HG03095 (cell line): ENCODE measurements around the gene SPSB4.
"Not testable (repeated sequence)": the region's sequence is repeated elsewhere in the genome, so short reads cannot be mapped to it uniquely, and the experiment has no call there.

Experiments used
- ATAC-seq: cut with Tn5 transposase; IDR thresholded peaks from one replicate; pipeline ENCODE4 v1.9.1; 2021; ENCODE audit warnings: moderate library complexity; ENCODE audit not compliant: unreplicated experiment

Gene SPSB4

DNA sequence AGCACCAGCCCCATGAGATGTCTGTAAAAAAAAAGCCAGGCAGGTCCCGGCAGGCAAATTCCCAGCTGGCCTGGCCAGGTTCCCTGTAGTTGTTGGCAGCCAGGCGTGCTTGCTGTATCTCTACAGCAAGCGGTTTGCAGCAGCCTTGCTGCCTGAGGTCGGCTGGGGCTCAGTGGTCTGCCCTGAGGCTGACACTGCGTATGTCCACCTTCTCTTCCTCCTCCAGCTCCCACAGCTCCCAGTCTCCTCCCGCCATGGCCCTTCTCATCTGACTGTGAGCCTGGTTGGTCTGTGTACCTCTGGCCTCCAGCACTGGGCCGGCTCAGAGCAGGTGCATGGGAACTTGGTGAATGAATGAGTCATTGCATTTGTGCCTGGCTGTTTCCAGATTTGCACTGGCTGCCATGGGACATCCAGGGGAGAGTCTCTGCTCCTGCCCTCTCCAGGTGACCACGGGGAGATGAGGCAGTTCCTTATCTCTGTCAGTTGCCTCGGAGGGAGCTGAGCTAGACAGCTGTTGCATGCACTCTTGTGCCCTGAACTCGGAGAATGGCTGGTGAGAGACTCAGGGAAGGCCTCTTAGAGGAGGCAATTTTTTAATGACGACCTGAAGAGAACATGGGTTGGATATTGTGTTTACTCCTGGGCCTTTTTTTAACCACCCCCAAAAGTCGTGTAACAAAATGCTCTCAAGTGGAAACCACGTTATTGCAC, 43.0 kb downstream of the SPSB4 start:
- no peak for ATAC-seq

DNA sequence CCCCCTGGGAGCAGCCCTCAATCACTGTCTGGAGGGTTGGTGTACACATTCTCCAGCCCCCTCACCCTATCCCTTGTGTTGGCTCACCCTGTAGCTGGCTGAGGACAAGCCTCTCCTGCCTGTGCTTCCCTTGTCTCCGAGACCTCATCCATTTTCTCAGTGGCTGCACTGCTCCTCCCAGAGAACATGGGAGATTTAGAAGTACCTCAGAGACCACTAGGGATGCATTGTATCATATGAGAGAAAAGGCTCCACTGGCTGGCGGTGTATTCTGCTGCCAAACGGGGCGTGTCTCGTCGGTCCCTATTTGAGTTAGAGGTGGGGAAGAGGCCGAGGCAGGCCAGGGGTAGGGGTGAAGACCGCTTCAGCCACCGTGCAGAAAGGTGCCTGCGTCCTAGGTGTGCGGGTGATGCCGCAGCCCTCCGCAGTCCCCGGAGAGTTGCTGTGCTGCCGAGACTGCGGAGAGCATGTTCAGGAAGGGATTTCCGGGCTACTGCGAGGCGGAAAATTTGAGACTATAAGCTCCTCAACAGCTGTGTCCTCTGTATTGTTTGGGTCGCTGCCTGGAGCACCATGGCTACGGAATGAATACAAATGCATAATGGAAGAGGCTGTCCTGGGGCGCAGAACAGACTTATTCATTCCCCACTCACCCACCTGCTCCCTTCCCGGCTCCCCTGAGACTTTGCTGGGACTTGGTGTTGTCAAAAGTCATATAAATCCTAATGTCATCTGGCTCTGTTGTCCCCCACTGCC, 43.8 kb downstream of the SPSB4 start:
- no peak for ATAC-seq

DNA sequence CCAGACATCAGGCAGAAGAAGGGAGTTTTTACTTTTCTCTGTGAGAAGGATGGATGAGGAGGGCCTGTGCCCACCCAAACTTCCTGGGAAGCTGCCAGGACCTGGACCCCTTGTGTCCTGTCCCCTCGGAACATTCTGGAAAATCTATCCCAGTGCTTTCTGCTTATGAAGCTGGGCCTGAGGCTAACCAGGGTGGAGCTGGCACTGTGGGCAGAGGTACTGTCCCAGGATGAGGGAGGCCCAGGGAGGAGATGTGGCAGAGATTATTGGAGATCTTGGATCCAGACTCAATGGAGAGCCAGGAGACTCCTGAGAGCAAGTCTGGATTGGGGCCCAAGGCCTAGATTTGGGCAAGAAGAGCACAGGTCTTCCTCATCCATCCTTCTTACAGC, 44.4 kb downstream of the SPSB4 start:
- no peak for ATAC-seq

DNA sequence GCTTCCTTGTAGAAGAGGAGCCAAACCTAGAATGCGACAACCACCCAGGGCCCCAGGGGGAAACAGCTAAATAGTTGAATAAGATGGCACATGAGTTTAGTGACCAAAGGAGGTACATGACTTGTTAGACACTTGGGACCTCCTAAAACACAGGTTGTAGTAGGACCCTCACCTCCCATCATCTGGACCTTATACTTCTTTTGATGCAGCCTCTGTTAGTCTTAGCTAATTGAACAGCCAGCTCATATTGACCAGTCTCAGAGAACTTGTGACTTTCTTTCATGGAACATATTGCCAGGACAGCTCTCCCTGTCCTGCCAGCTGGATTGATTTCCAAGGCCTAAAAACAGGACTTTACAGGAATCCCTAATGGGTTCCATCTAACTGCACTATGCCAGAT, 45.0 kb downstream of the SPSB4 start:
- no peak for ATAC-seq

DNA sequence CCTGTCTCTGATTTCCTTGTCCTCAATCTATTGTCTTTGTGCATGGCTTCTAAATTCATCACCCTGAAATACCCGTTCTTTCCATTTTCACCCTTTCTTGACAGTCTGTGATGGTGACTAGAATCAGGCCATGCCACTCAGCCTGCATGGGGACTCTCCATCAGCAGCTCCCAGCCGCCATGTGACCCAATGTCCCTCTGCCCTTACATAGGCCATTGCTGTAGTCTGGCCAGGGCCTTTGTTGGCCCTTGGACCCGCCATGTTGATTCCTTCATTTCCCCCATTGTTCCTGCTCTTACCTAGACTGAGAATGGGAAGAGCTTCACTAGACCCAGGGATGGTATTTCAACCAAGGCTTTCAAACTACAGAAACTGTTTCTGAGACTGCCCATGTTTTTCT, 45.8 kb downstream of the SPSB4 start:
- ATAC-seq, result no peak

DNA sequence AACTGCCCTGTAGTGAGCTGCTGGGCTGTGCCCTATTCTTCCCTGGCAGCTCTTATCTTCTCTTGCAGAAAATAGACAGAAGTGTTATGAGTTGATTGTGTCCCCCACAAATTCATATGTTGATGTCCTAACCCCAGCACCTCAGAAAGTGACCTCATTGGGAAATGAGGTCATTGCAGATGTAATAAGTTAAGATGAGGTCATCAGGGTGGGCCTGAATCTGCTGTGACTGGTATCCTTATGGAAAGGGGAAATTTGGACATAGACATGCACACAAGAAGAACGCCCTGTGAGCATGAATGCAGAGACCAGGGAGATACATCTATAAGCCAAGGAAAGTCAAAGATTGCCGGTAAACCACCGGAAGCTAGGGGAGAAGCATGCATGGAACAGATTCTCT, 49.0 kb downstream of the SPSB4 start:
- no peak for ATAC-seq

DNA sequence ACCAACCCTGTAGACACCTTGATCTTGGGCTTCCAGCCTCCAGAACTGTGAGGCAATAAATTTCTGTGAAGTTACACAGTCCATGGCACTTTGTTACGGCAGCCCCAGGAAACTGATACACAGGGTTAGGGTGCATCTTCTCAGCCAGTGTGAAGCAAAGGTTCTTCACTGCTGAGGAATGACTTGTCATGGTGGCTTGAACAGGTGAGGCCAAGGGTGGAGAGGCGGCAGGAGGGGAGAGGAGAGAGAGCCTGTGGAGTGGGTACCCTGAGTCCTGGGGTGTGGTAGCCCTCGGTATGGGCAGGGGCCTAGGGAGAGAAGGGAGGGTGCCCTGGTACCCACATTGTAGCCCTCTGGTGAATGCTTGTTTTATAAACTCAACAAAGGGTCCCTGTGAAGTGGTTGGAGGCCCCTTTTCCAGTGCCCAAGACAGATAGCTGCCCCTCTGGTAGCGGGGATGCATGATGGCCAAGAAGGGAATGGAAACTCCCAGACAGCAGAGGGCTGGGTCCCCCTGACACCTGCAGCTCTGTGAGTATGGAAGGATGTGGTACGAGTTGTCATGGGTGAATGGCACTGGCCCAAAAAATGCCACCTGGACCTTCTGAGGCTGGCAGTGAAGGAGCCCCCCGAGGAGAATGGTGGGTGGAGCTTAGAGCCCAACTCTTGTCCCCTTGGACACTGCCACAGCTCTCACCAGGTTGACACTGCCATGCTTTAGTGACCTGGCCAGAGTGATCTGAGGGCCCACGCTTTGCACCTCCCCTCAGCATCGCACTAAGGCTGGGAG, 49.6 kb downstream of the SPSB4 start:
- no peak for ATAC-seq

DNA sequence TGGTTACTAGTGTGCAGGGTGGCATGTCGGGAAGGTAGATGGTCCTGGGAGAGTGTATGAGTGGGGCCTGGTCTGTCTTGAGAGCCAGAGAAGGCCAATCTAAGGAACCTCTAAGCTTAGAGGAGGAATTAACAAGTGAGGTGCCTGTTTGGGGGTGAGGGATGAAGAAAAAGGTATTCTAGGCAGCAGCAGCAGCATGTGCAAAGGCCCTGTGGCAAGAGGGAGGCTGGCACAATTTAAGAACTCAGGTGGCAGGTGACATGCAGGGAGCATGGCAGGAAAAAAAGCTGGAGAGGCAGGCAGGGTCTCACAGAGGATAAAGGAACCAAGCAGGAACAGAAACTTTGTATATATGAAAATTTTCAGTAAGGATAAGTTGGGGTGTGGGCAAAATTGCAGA, 51.2 kb downstream of the SPSB4 start:
- no peak for ATAC-seq

DNA sequence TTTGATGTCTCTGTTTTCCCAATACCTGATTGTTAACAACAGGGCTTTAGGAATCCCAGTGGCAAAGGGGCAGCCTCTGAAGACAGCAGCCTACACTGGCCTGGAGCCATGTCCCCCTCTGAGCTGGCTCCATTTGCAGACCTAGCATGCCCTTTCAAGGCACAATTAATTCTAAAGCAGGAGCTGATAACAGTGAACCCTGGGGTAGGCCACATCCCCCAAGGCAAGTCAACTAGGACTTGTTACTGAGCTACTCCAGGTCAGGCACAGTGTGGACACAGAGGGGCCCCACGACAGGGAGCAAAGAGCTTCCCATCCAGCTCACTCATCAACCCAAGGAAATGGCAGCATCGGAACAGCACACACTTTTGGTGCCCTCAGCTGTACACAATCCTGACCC, 51.9 kb downstream of the SPSB4 start:
- ATAC-seq, result no peak

DNA sequence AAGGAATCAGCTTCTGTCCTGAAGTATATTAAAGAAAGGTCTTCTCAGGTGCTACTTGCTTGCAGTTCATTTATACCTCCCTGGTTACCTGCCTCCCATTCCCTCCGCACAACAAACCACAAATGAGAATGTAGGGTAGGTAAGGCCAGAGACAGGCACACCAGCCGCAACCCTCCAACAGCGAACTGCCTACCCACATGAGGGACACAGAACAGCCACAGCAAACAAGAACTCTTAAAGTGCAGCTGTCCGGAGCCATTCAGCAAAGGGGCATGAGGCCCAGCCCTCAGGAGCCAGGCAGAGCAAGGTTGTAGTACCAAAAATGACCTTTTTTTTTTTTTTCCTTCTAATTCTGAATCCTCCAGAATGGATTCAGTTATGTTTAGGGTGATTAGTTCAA, 52.4 kb downstream of the SPSB4 start:
- ATAC-seq, result no peak

GRCh38 chr3:141104151-141104821, 53.1 kb downstream of the SPSB4 start:
- ATAC-seq, result no peak

GRCh38 chr3:141105828-141106628, 54.9 kb downstream of the SPSB4 start:
- no peak for ATAC-seq

DNA sequence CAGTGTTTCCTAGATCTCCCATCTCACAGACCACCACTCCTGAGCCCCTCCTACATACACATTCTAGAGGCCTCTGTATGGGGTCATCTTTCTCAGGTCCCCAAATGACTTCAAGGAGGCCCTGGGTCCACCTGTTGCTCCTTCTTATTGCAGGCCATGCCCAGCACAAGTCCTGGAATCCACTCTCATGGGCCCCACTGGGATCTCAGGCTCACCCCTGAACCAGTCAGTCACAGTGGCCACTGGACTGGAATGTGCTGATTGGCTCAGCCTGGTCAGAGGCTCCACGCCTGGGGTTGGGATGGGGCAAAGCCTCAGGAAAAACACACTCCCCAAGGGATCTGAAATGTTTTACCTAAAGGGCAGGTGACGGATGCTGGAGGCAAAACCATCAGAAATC, 55.7 kb downstream of the SPSB4 start:
- no peak for ATAC-seq

- ATAC-seq, result no peak
These were observed 56.9 kb downstream of the SPSB4 start for GRCh38 chr3:141108039-141108438.

- ATAC-seq, result no peak
These were observed 58.6 kb downstream of the SPSB4 start for GRCh38 chr3:141109751-141110150.

DNA sequence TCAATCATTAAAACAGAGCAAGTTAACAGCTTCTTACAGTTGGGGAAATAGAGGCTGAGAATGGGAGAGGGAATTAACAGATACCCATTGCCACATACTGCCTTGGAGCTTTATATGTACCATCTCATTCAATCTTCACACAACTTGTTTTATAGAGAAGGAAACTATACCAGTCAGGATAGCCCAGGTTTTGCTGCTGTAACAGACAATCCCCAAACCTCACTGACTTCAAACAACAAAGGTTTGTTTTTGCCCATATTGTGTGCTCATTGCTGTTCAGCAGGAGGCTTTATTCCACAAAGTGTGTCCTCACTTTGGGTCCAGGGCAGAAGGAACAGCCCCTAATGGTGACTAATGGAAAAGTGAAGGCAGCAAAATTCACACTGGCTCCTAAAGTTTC, 59.2 kb downstream of the SPSB4 start:
- no peak for ATAC-seq

GRCh38 chr3:141111364-141112155, 60.4 kb downstream of the SPSB4 start:
- no peak for ATAC-seq

- no peak for ATAC-seq
These were observed 61.6 kb downstream of the SPSB4 start for GRCh38 chr3:141112686-141113297.

DNA sequence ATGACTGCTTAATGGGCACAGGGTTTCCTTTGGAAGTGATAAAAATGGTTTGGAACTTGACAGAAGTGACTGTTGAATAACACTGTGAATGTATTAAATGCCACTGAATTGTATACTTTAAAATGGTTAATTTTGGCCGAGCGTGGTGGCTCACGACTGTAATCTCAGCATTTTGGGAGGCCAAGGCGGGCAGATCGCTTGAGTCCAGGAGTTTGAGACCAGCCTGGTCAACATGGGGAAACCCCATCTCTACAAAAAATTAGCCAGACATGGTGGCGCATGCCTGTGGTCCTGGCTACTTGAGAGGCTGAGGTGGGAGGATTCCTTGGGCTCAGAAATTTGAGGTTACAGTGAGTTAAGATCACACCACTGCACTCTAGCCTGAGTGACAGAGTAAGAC, 62.5 kb downstream of the SPSB4 start:
- ATAC-seq, result not testable (repeated sequence)
